Measurements from ENCODE around the gene TBX2.

TBX2 gene

DNA sequence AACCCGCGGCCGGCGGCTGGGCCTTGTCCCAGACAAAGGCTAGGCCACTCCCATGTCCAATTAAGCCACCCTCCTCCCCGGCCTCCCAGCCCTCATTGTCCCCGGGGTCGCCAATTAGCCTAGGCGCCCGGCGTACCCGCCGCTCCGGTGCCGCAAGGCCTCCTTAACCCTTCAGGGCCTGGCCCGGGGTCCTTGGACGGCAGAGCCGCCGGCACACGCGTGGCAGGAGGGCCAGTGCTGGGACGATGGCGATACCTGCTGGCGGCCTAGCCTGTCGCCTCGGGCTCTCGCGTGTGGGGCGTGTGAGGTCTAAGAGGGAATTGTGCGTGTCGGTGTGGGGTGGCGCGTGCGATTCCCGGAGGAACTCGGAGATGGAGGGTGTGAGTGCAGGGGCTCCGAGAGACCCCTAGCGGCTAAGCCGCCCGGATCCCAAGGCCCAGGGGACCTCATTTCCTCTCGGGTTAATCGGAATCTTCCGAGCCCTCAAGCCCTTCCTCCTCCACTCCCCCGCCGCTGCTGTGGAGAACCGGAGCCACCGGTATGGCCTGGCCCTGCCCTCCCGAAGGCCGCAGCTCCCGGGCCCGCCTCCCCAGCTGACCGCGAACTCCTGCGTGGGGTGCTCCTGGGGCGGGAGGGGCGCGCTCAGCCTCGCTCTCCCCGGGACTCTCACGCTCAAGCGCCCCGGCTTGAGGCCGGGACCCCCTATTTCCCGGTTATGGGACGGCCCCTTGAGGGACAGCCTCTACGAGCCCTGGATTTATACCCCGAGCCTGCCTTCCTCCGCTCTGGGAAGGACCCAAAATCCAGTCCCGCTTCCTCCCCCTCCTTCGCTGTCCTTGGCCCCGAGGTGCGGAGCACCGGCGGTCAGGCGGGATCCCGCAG, 11.9 kb downstream of the TBX2 start:
- H4K12ac ChIP-seq (ENCODE audit: low read depth, low read length): peak overlapping the region; percentile 39
- H2BK12ac ChIP-seq (ENCODE audit: low read length): no peak overlapping the region
- H4K91ac ChIP-seq (ENCODE audit: low read depth, low read length): peak overlapping the region; percentile 77
- peak overlapping the region; percentile 48 for H2BK120ac ChIP-seq (ENCODE audit: insufficient read depth, low read length, poor library complexity)
- peaks cover 2% of the 10 kb centered on the region for H3K9me3 ChIP-seq (ENCODE audit: insufficient read depth, low read depth, low read length)
- no peak overlapping the region for H2BK5ac ChIP-seq (ENCODE audit: low read depth, low read length, poor library complexity)
- peaks cover 4 to 17% of the 10 kb centered on the region in 2 experiments for H3K4me1 ChIP-seq (ENCODE audit: control insufficient read depth in 1 of 2, insufficient read depth in 2 of 2, low read length in 2 of 2)
- no peak overlapping the region for H3K23ac ChIP-seq (ENCODE audit: low read length)
- H4K8ac ChIP-seq (ENCODE audit: low read depth, low read length): peak overlapping the region; percentile 72
- H3K18ac ChIP-seq (ENCODE audit: low read length): peak overlapping the region; percentile 53
- no peak overlapping the region for H3K4ac ChIP-seq (ENCODE audit: low read depth, low read length)
- H3K4me3 ChIP-seq (ENCODE audit: low read depth, low read length): peak overlapping the region; percentile 66
- peak overlapping the region; percentile 54 for H3K14ac ChIP-seq (ENCODE audit: low read length)
- no peak overlapping the region for H2AK5ac ChIP-seq (ENCODE audit: low read length)
- DNase-seq: peak in 1 of 2 donors; percentile 62
- peaks cover 60% of the 10 kb centered on the region for H3K27me3 ChIP-seq (ENCODE audit: insufficient read depth, low read length)
- H3K4me2 ChIP-seq (ENCODE audit: low read length): peak overlapping the region; percentile 93
- peak overlapping the region; percentile 53 for H2AFZ ChIP-seq (ENCODE audit: insufficient read depth, low read length, poor library complexity)
- H3K36me3 ChIP-seq (ENCODE audit: control insufficient read depth in 1 of 2, insufficient read depth in 2 of 2, low read length in 2 of 2): no peaks in the 10 kb centered on the region
- H3K9ac ChIP-seq (ENCODE audit: low read length): peak overlapping the region; percentile 15
- no CpG with 5 or more reads among the region's 75 CpGs for WGBS (ENCODE audit: extremely low coverage, insufficient coverage, insufficient read length)
- H3K79me2 ChIP-seq (ENCODE audit: control insufficient read depth, insufficient read depth, low read length, poor library complexity): no peaks in the 10 kb centered on the region
- no peak overlapping the region for H3K27ac ChIP-seq (ENCODE audit: low read depth, low read length)
- H3K79me1 ChIP-seq (ENCODE audit: low read length): peaks cover 8% of the 10 kb centered on the region

DNA sequence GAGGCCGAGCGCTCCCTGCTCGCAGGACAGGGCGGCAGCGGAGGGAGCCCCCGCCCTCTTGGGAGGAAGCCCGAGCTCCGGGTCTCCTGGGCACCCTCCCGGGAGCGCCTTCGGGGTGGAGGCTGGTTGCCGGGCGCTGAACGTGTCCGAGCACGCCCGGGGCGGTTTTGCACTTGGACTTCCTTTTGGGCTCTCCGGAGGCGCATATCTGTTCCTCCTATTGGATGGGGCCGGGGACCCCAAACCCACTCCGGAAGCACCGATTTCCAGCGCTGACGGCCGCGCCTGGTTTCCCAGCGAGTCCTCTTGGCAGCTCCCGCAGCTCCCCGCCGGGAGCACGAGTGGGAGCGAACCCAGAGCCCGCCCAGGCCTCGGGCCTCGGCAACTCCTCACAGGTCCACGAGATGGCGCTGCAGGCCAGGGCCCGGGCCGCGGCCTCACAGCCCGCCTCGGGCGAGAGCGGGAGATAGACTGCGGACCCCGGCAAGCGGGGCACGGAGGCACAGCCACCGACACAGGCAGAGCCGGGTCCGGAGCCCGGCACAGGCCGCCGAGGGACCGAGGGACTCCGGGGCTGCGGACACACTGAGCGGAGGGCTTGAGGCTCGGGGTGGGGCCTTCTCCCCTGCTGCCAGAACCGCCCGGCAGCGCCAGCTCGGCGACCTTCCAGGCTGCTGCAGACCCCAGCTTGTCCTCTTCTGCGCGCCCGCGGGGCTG, 12.7 kb downstream of the TBX2 start:
- no peak overlapping the region for H2AK5ac ChIP-seq (ENCODE audit: low read length)
- H2BK120ac ChIP-seq (ENCODE audit: insufficient read depth, low read length, poor library complexity): peak overlapping the region; percentile 48
- WGBS (ENCODE audit: extremely low coverage, insufficient coverage, insufficient read length): no CpG with 5 or more reads among the region's 69 CpGs

DNA sequence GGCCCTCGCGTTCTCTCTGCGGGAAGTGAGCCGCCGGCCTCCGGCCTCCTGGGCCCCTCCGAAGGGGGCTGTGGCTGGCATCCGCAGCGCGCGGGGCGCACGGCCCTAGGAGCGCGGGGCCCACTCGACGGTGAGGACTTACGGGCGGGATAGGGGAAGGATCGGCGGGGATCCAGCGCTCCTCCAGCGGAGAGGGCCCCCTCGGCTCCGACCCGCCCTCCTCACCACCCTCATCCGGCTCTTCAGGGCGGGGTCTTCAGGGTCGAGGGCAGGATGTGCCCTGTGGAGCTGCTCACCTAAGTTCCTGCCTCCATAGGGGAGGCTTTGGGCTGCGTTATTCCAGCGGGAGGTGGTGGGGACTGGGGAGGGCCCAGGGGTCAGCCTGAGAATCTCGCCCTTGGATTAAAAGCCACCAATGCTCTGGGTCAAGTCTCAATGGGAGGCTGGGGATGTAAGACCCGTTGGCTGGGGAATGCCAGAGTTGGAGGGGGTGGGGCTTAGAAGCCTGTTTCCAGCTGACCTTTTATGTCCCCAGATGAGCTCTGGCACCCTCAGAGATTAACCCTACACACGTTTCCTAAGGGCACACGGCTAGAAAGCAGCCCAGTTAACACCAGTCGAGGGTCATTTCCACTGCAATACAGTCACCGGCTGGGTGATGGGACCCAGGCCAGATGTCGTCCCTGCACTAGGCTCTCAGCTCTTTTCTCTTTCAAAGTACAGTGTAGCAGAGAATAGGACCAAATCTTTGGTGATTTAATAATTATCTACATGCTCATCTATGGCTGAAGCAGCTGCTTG, 13.4 kb downstream of the TBX2 start:
- peaks cover 6 to 19% of the 10 kb centered on the region in 2 experiments for H3K4me1 ChIP-seq (ENCODE audit: control insufficient read depth in 1 of 2, insufficient read depth in 2 of 2, low read length in 2 of 2)
- H3K9me3 ChIP-seq (ENCODE audit: insufficient read depth, low read depth, low read length): peaks cover 2% of the 10 kb centered on the region
- H3K79me2 ChIP-seq (ENCODE audit: control insufficient read depth, insufficient read depth, low read length, poor library complexity): no peaks in the 10 kb centered on the region
- H4K91ac ChIP-seq (ENCODE audit: low read depth, low read length): peak overlapping the region; percentile 30
- no peak overlapping the region for H3K14ac ChIP-seq (ENCODE audit: low read length)
- WGBS (ENCODE audit: extremely low coverage, insufficient coverage, insufficient read length): no CpG with 5 or more reads among the region's 38 CpGs
- peak overlapping the region; percentile 93 for H3K4me2 ChIP-seq (ENCODE audit: low read length)
- H3K18ac ChIP-seq (ENCODE audit: low read length): no peak overlapping the region
- H3K9ac ChIP-seq (ENCODE audit: low read length): no peak overlapping the region
- DNase-seq: no peak
- H3K23ac ChIP-seq (ENCODE audit: low read length): no peak overlapping the region
- peaks cover 8% of the 10 kb centered on the region for H3K79me1 ChIP-seq (ENCODE audit: low read length)
- peak overlapping the region; percentile 25 for H2AFZ ChIP-seq (ENCODE audit: insufficient read depth, low read length, poor library complexity)
- H2AK5ac ChIP-seq (ENCODE audit: low read length): no peak overlapping the region
- H2BK12ac ChIP-seq (ENCODE audit: low read length): no peak overlapping the region
- peak overlapping the region; percentile 65 for H3K4me3 ChIP-seq (ENCODE audit: low read depth, low read length)
- no peak overlapping the region for H3K27ac ChIP-seq (ENCODE audit: low read depth, low read length)
- H2BK120ac ChIP-seq (ENCODE audit: insufficient read depth, low read length, poor library complexity): no peak overlapping the region
- peak overlapping the region; percentile 22 for H4K12ac ChIP-seq (ENCODE audit: low read depth, low read length)
- H3K4ac ChIP-seq (ENCODE audit: low read depth, low read length): no peak overlapping the region
- H4K8ac ChIP-seq (ENCODE audit: low read depth, low read length): peak overlapping the region; percentile 63
- H2BK5ac ChIP-seq (ENCODE audit: low read depth, low read length, poor library complexity): no peak overlapping the region
- H3K36me3 ChIP-seq (ENCODE audit: control insufficient read depth in 1 of 2, insufficient read depth in 2 of 2, low read length in 2 of 2): no peaks in the 10 kb centered on the region
- H3K27me3 ChIP-seq (ENCODE audit: insufficient read depth, low read length): peaks cover 47% of the 10 kb centered on the region

More for the DNA sequence above, 12.7 kb downstream of the TBX2 start:
- Histone ChIP-seq H3K4me1 (ENCODE audit: control insufficient read depth in 1 of 2, insufficient read depth in 2 of 2, low read length in 2 of 2) (peaks cover 6 to 19% of the 10 kb centered on the region in 2 experiments), H4K12ac (ENCODE audit: low read depth, low read length) (peak overlapping the region; percentile 39), H3K9ac (ENCODE audit: low read length) (peak overlapping the region; percentile 15), H2BK5ac (ENCODE audit: low read depth, low read length, poor library complexity) (no peak overlapping the region), H4K8ac (ENCODE audit: low read depth, low read length) (peak overlapping the region; percentile 66), H3K18ac (ENCODE audit: low read length) (peak overlapping the region; percentile 53), H3K27me3 (ENCODE audit: insufficient read depth, low read length) (peaks cover 55% of the 10 kb centered on the region), H3K14ac (ENCODE audit: low read length) (peak overlapping the region; percentile 54), H2AFZ (ENCODE audit: insufficient read depth, low read length, poor library complexity) (peak overlapping the region; percentile 52), H3K4me3 (ENCODE audit: low read depth, low read length) (peak overlapping the region; percentile 66), H3K9me3 (ENCODE audit: insufficient read depth, low read depth, low read length) (peaks cover 2% of the 10 kb centered on the region), H2BK12ac (ENCODE audit: low read length) (no peak overlapping the region), H3K79me2 (ENCODE audit: control insufficient read depth, insufficient read depth, low read length, poor library complexity) (no peaks in the 10 kb centered on the region), H3K4me2 (ENCODE audit: low read length) (peak overlapping the region; percentile 93), H4K91ac (ENCODE audit: low read depth, low read length) (peak overlapping the region; percentile 77), H3K27ac (ENCODE audit: low read depth, low read length) (peak overlapping the region; percentile 3), H3K36me3 (ENCODE audit: control insufficient read depth in 1 of 2, insufficient read depth in 2 of 2, low read length in 2 of 2) (no peaks in the 10 kb centered on the region), H3K23ac (ENCODE audit: low read length) (no peak overlapping the region), H3K4ac (ENCODE audit: low read depth, low read length) (no peak overlapping the region), H3K79me1 (ENCODE audit: low read length) (peaks cover 8% of the 10 kb centered on the region)
- DNase-seq: peak; percentile 64 to 82

DNA sequence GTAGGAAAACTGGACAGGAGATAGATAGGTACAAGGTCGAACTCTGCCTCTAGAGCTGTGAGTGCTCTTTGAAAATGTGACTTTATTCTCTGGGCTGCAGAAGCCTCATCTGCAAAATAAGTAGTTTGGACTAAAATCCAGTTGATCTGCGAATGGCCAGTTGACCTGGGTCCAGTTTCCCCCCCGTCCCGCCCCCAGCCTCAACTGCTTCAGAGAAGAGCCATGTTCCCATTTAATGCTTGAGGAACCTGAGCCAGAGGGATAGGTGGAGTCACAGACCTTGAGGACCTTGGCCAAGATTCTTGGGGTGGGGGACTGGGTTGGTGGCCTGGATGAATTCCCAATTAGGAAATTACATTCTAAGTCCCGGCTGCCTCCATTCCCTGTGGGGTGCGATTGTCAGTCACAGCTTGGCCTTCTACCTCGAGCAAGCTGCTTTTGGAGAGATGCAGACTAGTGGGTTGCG, 14.1 kb downstream of the TBX2 start:
- DNase-seq: no peak
- Histone ChIP-seq H3K4me1 (ENCODE audit: control insufficient read depth in 1 of 2, insufficient read depth in 2 of 2, low read length in 2 of 2) (peaks cover 6 to 19% of the 10 kb centered on the region in 2 experiments), H3K18ac (ENCODE audit: low read length) (no peak overlapping the region), H3K9ac (ENCODE audit: low read length) (no peak overlapping the region), H4K91ac (ENCODE audit: low read depth, low read length) (no peak overlapping the region), H3K4ac (ENCODE audit: low read depth, low read length) (no peak overlapping the region), H2BK120ac (ENCODE audit: insufficient read depth, low read length, poor library complexity) (no peak overlapping the region), H3K27ac (ENCODE audit: low read depth, low read length) (no peak overlapping the region), H4K8ac (ENCODE audit: low read depth, low read length) (no peak overlapping the region), H3K27me3 (ENCODE audit: insufficient read depth, low read length) (peaks cover 41% of the 10 kb centered on the region), H2AK5ac (ENCODE audit: low read length) (no peak overlapping the region), H2BK12ac (ENCODE audit: low read length) (no peak overlapping the region), H3K36me3 (ENCODE audit: control insufficient read depth in 1 of 2, insufficient read depth in 2 of 2, low read length in 2 of 2) (no peaks in the 10 kb centered on the region), H3K79me1 (ENCODE audit: low read length) (peaks cover 8% of the 10 kb centered on the region), H3K9me3 (ENCODE audit: insufficient read depth, low read depth, low read length) (peaks cover 2% of the 10 kb centered on the region), H3K23ac (ENCODE audit: low read length) (no peak overlapping the region), H2BK5ac (ENCODE audit: low read depth, low read length, poor library complexity) (no peak overlapping the region), H3K4me3 (ENCODE audit: low read depth, low read length) (no peak overlapping the region), H3K4me2 (ENCODE audit: low read length) (no peak overlapping the region), H2AFZ (ENCODE audit: insufficient read depth, low read length, poor library complexity) (no peak overlapping the region), H3K79me2 (ENCODE audit: control insufficient read depth, insufficient read depth, low read length, poor library complexity) (no peaks in the 10 kb centered on the region), H3K14ac (ENCODE audit: low read length) (no peak overlapping the region), H4K12ac (ENCODE audit: low read depth, low read length) (no peak overlapping the region)
- WGBS (ENCODE audit: extremely low coverage, insufficient coverage, insufficient read length): no CpG with 5 or more reads among the region's 8 CpGs

Measured in trophoblast cell (in vitro differentiated cells and primary cell).